Panc1 (cell line): ENCODE results near the gene ESF1.

Source experiments
- CTCF ChIP-seq: fragments of 450-650 bp; IDR thresholded peaks from 2 replicates; pipeline ENCODE4 v1.5.1; 2017; ENCODE audit warnings: mild to moderate bottlenecking
- POLR2AphosphoS5 ChIP-seq: IDR thresholded peaks from 2 replicates; pipeline ENCODE4 v1.6.1; 2012; ENCODE audit warnings: mild to moderate bottlenecking, low read depth, low read length, moderate library complexity
- REST ChIP-seq, 2 experiments: IDR thresholded peaks; 2 replicates each; pipeline ENCODE4 v1.6.1; 2011 to 2012; ENCODE audit warnings: low read depth in 2 of 2, control low read depth in 1 of 2, low read length in 1 of 2, mild to moderate bottlenecking in 1 of 2, moderate library complexity in 1 of 2; ENCODE audit not compliant: insufficient read depth in 1 of 2
- SIN3A ChIP-seq: IDR thresholded peaks from 2 replicates; pipeline ENCODE4 v1.6.1; 2012; ENCODE audit warnings: low read depth, mild to moderate bottlenecking, low read length, moderate library complexity, borderline replicate concordance; ENCODE audit not compliant: insufficient read depth
- TCF7L2 ChIP-seq: IDR thresholded peaks from 2 replicates; pipeline ENCODE4 v1.6.1; 2011; ENCODE audit warnings: mild to moderate bottlenecking, low read depth, low read length, inconsistent platforms

- TF ChIP-seq POLR2AphosphoS5 (no peak), TCF7L2 (no peak), CTCF (no peak), SIN3A (no peak), REST (IDR thresholded peaks at IDR 0.05; ENCODE audit: insufficient read depth in 1 of 2, low read depth in 2 of 2, low read length in 1 of 2) (no peak)
Observed at GRCh38 chr20:13718171-13718570, 66.5 kb downstream of the ESF1 start.
